GM12878 (cell line): ENCODE data around the gene HORMAD2. TPM values are rescaled to one million over a fixed set of nuclear protein-coding genes. Genes with fewer than 3 reads are reported as not detected.

Source experiments
- ATAC-seq: fragments of 200-7000 bp; cut with Tn5 transposase; 3 replicates; pipeline ENCODE4 v1.9.1; 2020; ENCODE audit warnings: mild to moderate bottlenecking, moderate library complexity
- BruUV-seq: library from RNA; stranded (reverse); fragments of 400-500 nt; replicated peaks from 2 replicates; lab custom pipeline; 2021; lab: Mats Ljungman, UMichigan
- CTCF ChIA-PET: fragments of 300-600 bp; sonication (Branson Sonifier 250); formaldehyde crosslinking; extraction: SDS; loops from one replicate; lab custom pipeline; 2021; ENCODE audit warnings: inconsistent platforms; lab: Yijun Ruan, JAX
- POLR2A ChIA-PET: fragments of 350-600 bp; formaldehyde crosslinking; extraction: SDS; loops from one replicate; lab custom pipeline; 2021; ENCODE audit warnings: inconsistent platforms; lab: Charles Lee
- RAD21 ChIA-PET: fragments of 300-600 bp; sonication (Branson Sonifier 250); formaldehyde crosslinking; loops from one replicate; lab custom pipeline; 2023; ENCODE audit warnings: antibody characterized with exemption; ENCODE audit not compliant: unreplicated experiment; lab: Charles Lee
- SMC1A ChIA-PET: fragments of 300-600 bp; sonication (Branson Sonifier 250); formaldehyde crosslinking; loops from one replicate; lab custom pipeline; 2023; ENCODE audit not compliant: unreplicated experiment, uncharacterized antibody; lab: Charles Lee
- DNase-seq: peaks from one replicate; pipeline ENCODE4 v3.0.0-alpha.2; 2011; ENCODE audit warnings: low read depth, low spot score
- FAIRE-seq: peaks from 3 replicates; lab custom pipeline; 2011; peaks lifted over from hg19 to GRCh38; lab: Jason Lieb, UNC
- H2AFZ ChIP-seq: 2 replicates; pipeline ENCODE4 v1.6.0; 2011; ENCODE audit warnings: low read depth, low read length, control low read depth; ENCODE audit not compliant: control insufficient read depth
- H3K27ac ChIP-seq: 2 replicates; pipeline ENCODE4 v1.5.1; 2011; ENCODE audit warnings: control low read depth; ENCODE audit not compliant: control insufficient read depth, insufficient read depth
- H3K27me3 ChIP-seq, 2 experiments: replicated peaks in 1 of 2; 2 replicates each; pipeline versions ENCODE4 v1.6.0 to v1.6.1; 2011; ENCODE audit warnings: low read length in 1 of 2; ENCODE audit not compliant: control insufficient read depth in 2 of 2, insufficient read depth in 2 of 2
- H3K36me3 ChIP-seq, 2 experiments: 2 replicates each; pipeline ENCODE4 v1.5.1; 2011; ENCODE audit warnings: low read length in 1 of 2; ENCODE audit not compliant: control insufficient read depth in 2 of 2, insufficient read depth in 2 of 2
- H3K4me1 ChIP-seq: 2 replicates; pipeline ENCODE4 v1.6.1; 2011; ENCODE audit warnings: mild to moderate bottlenecking, low read length, moderate library complexity, mixed read lengths; ENCODE audit not compliant: control insufficient read depth, insufficient read depth
- H3K4me2 ChIP-seq: 2 replicates; pipeline ENCODE4 v1.6.0; 2011; ENCODE audit warnings: control low read depth; ENCODE audit not compliant: control insufficient read depth, insufficient read depth
- H3K4me3 ChIP-seq: fragments of 200-600 bp; sonication (generic); 2 replicates; pipeline ENCODE4 v1.5.1; 2016
- H3K79me2 ChIP-seq: 2 replicates; pipeline ENCODE4 v1.6.0; 2011; ENCODE audit warnings: low read length; ENCODE audit not compliant: control insufficient read depth, insufficient read depth
- H3K9ac ChIP-seq: 2 replicates; pipeline ENCODE4 v1.8.0; 2011; ENCODE audit warnings: low read length, control low read depth, mixed read lengths; ENCODE audit not compliant: control insufficient read depth, insufficient read depth
- H3K9me3 ChIP-seq: replicated peaks from 3 replicates; pipeline ENCODE4 v1.5.1; 2011; ENCODE audit warnings: mild to moderate bottlenecking, low read length; ENCODE audit not compliant: control insufficient read depth, insufficient read depth
- H4K20me1 ChIP-seq: 2 replicates; pipeline ENCODE4 v1.6.0; 2011; ENCODE audit not compliant: control insufficient read depth, insufficient read depth
- ASH2L ChIP-seq: fragments of 300-600, 200-600 bp; sonication (generic); IDR thresholded peaks from 2 replicates; pipeline ENCODE4 v1.6.1; 2017; ENCODE audit warnings: low read depth, mild to moderate bottlenecking, borderline replicate concordance
- BHLHE40 ChIP-seq, 2 experiments: fragments of 450-650 bp in 1 of 2; IDR thresholded peaks; 2 replicates each; pipeline ENCODE4 v1.6.1; 2011 to 2017; ENCODE audit warnings: low read depth in 2 of 2, borderline replicate concordance in 1 of 2, improper control_type of control experiment in 1 of 2, low read length in 1 of 2, mild to moderate bottlenecking in 1 of 2
- CHD2 ChIP-seq: IDR thresholded peaks from 2 replicates; pipeline ENCODE4 v1.6.1; 2011; ENCODE audit warnings: low read depth, low read length, improper control_type of control experiment, borderline replicate concordance
- FOXK2 ChIP-seq: fragments of 450-650 bp; IDR thresholded peaks from 2 replicates; pipeline ENCODE4 v1.6.1; 2017; ENCODE audit warnings: mild to moderate bottlenecking, moderate library complexity
- GABPA ChIP-seq: IDR thresholded peaks from 2 replicates; pipeline ENCODE4 v1.6.1; 2014; ENCODE audit warnings: antibody characterized with exemption, low read depth, mild to moderate bottlenecking, inconsistent platforms
- HDAC2 ChIP-seq: fragments of 200-600 bp; sonication (generic); IDR thresholded peaks from 2 replicates; pipeline ENCODE4 v1.6.1; 2017
- IRF4 ChIP-seq: IDR thresholded peaks from 2 replicates; pipeline ENCODE4 v1.6.1; 2011; ENCODE audit warnings: low read depth, low read length
- JUNB ChIP-seq: IDR thresholded peaks from 2 replicates; pipeline ENCODE4 v1.6.1; 2016; ENCODE audit warnings: antibody characterized with exemption, mild to moderate bottlenecking
- LARP7 ChIP-seq: fragments of 450-650 bp; IDR thresholded peaks from 2 replicates; pipeline ENCODE4 v1.6.1; 2017; ENCODE audit warnings: mild to moderate bottlenecking
- NFXL1 ChIP-seq: fragments of 450-650 bp; IDR thresholded peaks from 2 replicates; pipeline ENCODE4 v1.6.1; 2017; ENCODE audit warnings: antibody characterized with exemption, mild to moderate bottlenecking, borderline replicate concordance
- PML ChIP-seq: IDR thresholded peaks from 2 replicates; pipeline ENCODE4 v1.6.1; 2012; ENCODE audit warnings: low read length, inconsistent platforms
- POLR2A ChIP-seq: IDR thresholded peaks from 2 replicates; pipeline ENCODE4 v1.6.1; 2011; ENCODE audit warnings: low read depth, mild to moderate bottlenecking, low read length
- RAD51 ChIP-seq: fragments of 450-650 bp; IDR thresholded peaks from 2 replicates; pipeline ENCODE4 v1.6.1; 2016; ENCODE audit warnings: moderate library complexity, mild to moderate bottlenecking, inconsistent platforms
- RFX5 ChIP-seq: IDR thresholded peaks from 2 replicates; pipeline ENCODE4 v1.6.1; 2011; ENCODE audit warnings: low read depth, low read length, improper control_type of control experiment
- SMARCA5 ChIP-seq: fragments of 450-650 bp; IDR thresholded peaks from 2 replicates; pipeline ENCODE4 v1.6.1; 2017; ENCODE audit warnings: mild to moderate bottlenecking
- SREBF1 ChIP-seq: IDR thresholded peaks from 2 replicates; pipeline ENCODE4 v1.6.1; 2012; ENCODE audit warnings: mild to moderate bottlenecking, low read length
- TBL1XR1 ChIP-seq: IDR thresholded peaks from 2 replicates; pipeline ENCODE4 v1.6.1; 2012; ENCODE audit warnings: low read depth, low read length, improper control_type of control experiment
- WGBS: methylation state at CpG from one replicate; pipeline ENCODE4 v1.1.6; 2016; ENCODE audit warnings: low lambda C conversion rate; ENCODE audit not compliant: insufficient replicate concordance, insufficient coverage; ENCODE audit errors: missing lambda C conversion rate; 5-methylcytosine and 5-hydroxymethylcytosine counted together
- in situ Hi-C: fragments of 300-500 bp; cut with MboI; formaldehyde crosslinking; loops from 9 replicates; pipeline ENCODE4 v1.14.3; 2018; ENCODE audit warnings: mixed read lengths
- intact Hi-C: fragments of 100-400 bp; cut with micrococcal nuclease; formaldehyde crosslinking; loops from one replicate; pipeline ENCODE4 v1.14.2; 2022; ENCODE audit not compliant: unreplicated experiment
- polyA plus RNA-seq, 11 experiments: library from polyadenylated mRNA; depleted of rRNA in 4 of 11; unstranded in 6 of 11; stranded (reverse) in 5 of 11; fragments of >200 nt; fragmentation: Nextera tagmentation in 4 of 11; fragmentation: Illumina TruSeq in 1 of 11; extraction: Ambion mirVana in 4 of 11; extraction: Trizol in 1 of 11; gene quantifications; 1 replicate in 1 of 11; 2 replicates in 10 of 11; pipeline versions ENCODE4 v1.2.1 to v1.2.3, GENCODE V29; 2011 to 2016; ENCODE audit warnings: inconsistent platforms in 2 of 11, missing spikeins in 2 of 11, low read depth in 1 of 11
- total RNA-seq, 4 experiments: library from RNA; depleted of rRNA in 3 of 4; stranded (reverse); fragments of >200 nt in 3 of 4; fragmentation: Illumina TruSeq in 1 of 4; extraction: Trizol in 1 of 4; gene quantifications; 2 replicates each; pipeline versions ENCODE4 v1.2.1 to v1.2.3, GENCODE V29; 2013 to 2021
- TF ChIP-seq, protein P1 (sequence below): fragments of 450-650 bp; IDR thresholded peaks from 2 replicates; pipeline ENCODE4 v1.6.1; 2017; ENCODE audit warnings: borderline replicate concordance
- TF ChIP-seq, protein P2 (sequence below): fragments of 450-650 bp; IDR thresholded peaks from 2 replicates; pipeline ENCODE4 v1.6.1; 2014; ENCODE audit warnings: mild to moderate bottlenecking

The HORMAD2 gene
- total and polyA plus RNA-seq, 10 of the 15 experiments (the other 5 are each of a cell fraction or from before 2014, with no cell fraction given): 0.07 to 0.13 TPM; not detected in 8

DNA sequence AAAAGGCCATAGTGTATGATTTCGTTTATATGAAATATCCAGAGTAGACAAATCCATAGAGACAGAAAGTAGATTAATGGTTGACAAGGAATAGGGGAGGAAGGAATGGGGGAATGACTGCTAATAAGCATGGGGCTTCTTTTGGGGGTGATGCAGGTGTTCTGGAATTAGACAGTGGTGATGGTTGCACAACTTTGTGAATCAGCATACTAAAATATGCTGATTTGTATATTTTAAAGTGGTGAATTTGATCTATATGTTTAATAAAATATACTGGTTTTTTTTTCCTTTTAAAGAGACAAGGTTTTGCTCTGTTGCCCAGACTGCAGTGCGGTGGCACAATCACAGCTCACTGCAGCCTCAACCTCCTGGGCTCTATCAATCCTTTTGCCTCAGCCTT, 6.5 kb upstream of the HORMAD2 start:
- ATAC-seq (no peak), FAIRE-seq (no peak), DNase-seq (no peak)
- H2AFZ ChIP-seq: no peak overlapping the region
- H3K79me2 ChIP-seq: no peaks in the 10 kb centered on the region
- H3K27me3 ChIP-seq: no peaks in the 10 kb centered on the region
- H3K4me3 ChIP-seq: no peak overlapping the region
- ChIA-PET CTCF (interaction anchor here (7.0 kb wide), 1 partner anchor 13 kb away, joined by 58 read pairs; no protein-coding TSS in a partner anchor), POLR2A (no interaction called here), RAD21 (no interaction called here), SMC1A (interaction anchor here (5.1 kb wide), 1 partner anchor 12 kb away, joined by 20 read pairs; no protein-coding TSS in a partner anchor)
- TF ChIP-seq PML (no peak), POLR2A (no peak), RFX5 (no peak), TBL1XR1 (no peak), SMARCA5 (no peak), LARP7 (no peak), IRF4 (no peak), BHLHE40 (IDR thresholded peaks at IDR 0.05; ENCODE audit: borderline replicate concordance in 1 of 2, low read depth in 2 of 2, low read length in 1 of 2) (no peak), NFXL1 (no peak), HDAC2 (no peak), CHD2 (no peak), FOXK2 (no peak), SREBF1 (no peak), ASH2L (no peak), RAD51 (no peak), JUNB (no peak), GABPA (no peak)
- TF ChIP-seq, protein P1, sequence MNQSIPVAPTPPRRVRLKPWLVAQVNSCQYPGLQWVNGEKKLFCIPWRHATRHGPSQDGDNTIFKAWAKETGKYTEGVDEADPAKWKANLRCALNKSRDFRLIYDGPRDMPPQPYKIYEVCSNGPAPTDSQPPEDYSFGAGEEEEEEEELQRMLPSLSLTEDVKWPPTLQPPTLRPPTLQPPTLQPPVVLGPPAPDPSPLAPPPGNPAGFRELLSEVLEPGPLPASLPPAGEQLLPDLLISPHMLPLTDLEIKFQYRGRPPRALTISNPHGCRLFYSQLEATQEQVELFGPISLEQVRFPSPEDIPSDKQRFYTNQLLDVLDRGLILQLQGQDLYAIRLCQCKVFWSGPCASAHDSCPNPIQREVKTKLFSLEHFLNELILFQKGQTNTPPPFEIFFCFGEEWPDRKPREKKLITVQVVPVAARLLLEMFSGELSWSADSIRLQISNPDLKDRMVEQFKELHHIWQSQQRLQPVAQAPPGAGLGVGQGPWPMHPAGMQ: no peak
- TF ChIP-seq, protein P2, sequence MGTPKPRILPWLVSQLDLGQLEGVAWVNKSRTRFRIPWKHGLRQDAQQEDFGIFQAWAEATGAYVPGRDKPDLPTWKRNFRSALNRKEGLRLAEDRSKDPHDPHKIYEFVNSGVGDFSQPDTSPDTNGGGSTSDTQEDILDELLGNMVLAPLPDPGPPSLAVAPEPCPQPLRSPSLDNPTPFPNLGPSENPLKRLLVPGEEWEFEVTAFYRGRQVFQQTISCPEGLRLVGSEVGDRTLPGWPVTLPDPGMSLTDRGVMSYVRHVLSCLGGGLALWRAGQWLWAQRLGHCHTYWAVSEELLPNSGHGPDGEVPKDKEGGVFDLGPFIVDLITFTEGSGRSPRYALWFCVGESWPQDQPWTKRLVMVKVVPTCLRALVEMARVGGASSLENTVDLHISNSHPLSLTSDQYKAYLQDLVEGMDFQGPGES: no peak
- in situ Hi-C loops (no loop called here), intact Hi-C loops (no loop called here)
- H3K4me1 ChIP-seq: peaks cover 10% of the 10 kb centered on the region; the same call in 1 of the 2 replicates
- H3K27ac ChIP-seq: no peak overlapping the region
- H4K20me1 ChIP-seq: no peaks in the 10 kb centered on the region
- BruUV-seq: no TSS peak
- H3K36me3 ChIP-seq: no peaks in the 10 kb centered on the region
- H3K4me2 ChIP-seq: no peak overlapping the region
- 46% methylated on average over 2 of the region's 2 CpGs for WGBS
- peaks cover 3% of the 10 kb centered on the region; the same call in 2 of the 3 replicates for H3K9me3 ChIP-seq
- H3K9ac ChIP-seq: no peak overlapping the region
